K562 (cell line): ENCODE results near the gene PKIB. TPM values are rescaled to one million over a fixed set of nuclear protein-coding genes. Genes with fewer than 3 reads are reported as not detected.
"Not testable (repeated sequence)": the region's sequence is repeated elsewhere in the genome, so short reads cannot be mapped to it uniquely, and the experiment has no call there.

Experiments
- ATAC-seq: fragments of 200-7000 bp; cut with Tn5 transposase; 3 replicates; pipeline ENCODE4 v1.9.1; 2020; ENCODE audit warnings: moderate library complexity
- BruUV-seq: library from RNA; stranded (reverse); fragments of 400-500 nt; replicated peaks from 2 replicates; lab custom pipeline; 2021; lab: Mats Ljungman, UMichigan
- CTCF ChIA-PET: fragments of 300-600 bp; formaldehyde crosslinking; extraction: SDS; loops from one replicate; lab custom pipeline; 2021; ENCODE audit warnings: low intra/inter-chr PET ratio; lab: Yijun Ruan, JAX
- POLR2A ChIA-PET: fragments of 300-600, 350-650 bp; sonication (Branson Sonifier 250); formaldehyde crosslinking; extraction: SDS; loops from one replicate; lab custom pipeline; 2021; ENCODE audit warnings: antibody characterized with exemption, inconsistent platforms; lab: Yijun Ruan, JAX
- DNase-seq, 4 experiments: peaks; one replicate each; pipeline versions ENCODE4 v3.0.0 to v3.0.0-alpha.2; 2011 to 2018; ENCODE audit warnings: low spot score in 3 of 4, mixed read lengths in 3 of 4; ENCODE audit errors: extremely low read depth in 1 of 4
- FAIRE-seq: peaks from 2 replicates; lab custom pipeline; 2011; peaks lifted over from hg19 to GRCh38; lab: Jason Lieb, UNC
- H2AFZ ChIP-seq: 2 replicates; pipeline ENCODE4 v1.6.0; 2011; ENCODE audit warnings: low read depth, low read length, control low read depth, inconsistent platforms
- H3K27ac ChIP-seq: fragments of 200-600 bp; 3 replicates; pipeline ENCODE4 v1.8.0; 2011; ENCODE audit warnings: low read depth, mild to moderate bottlenecking, control low read depth, inconsistent platforms, low read length, moderate library complexity, mixed read lengths; ENCODE audit errors: extremely low read depth
- H3K27me3 ChIP-seq, 2 experiments: fragments of 300-600 bp in 1 of 2; 2 replicates in 1 of 2; 3 replicates in 1 of 2; pipeline versions ENCODE4 v1.6.0 to v1.8.0; 2011; ENCODE audit warnings: inconsistent platforms in 2 of 2, low read length in 2 of 2, mild to moderate bottlenecking in 1 of 2, mixed read lengths in 1 of 2, moderate library complexity in 1 of 2; ENCODE audit not compliant: control insufficient read depth in 2 of 2, insufficient read depth in 2 of 2
- H3K36me3 ChIP-seq: fragments of 300-600 bp; 3 replicates; pipeline ENCODE4 v1.8.0; 2011; ENCODE audit warnings: mild to moderate bottlenecking, low read length, inconsistent platforms; ENCODE audit not compliant: control insufficient read depth, insufficient read depth
- H3K4me1 ChIP-seq, 2 experiments: fragments of 200-600 bp in 1 of 2; replicated peaks in 1 of 2; 2 replicates in 1 of 2; 3 replicates in 1 of 2; pipeline versions ENCODE4 v1.5.1 to v1.8.0; 2011; ENCODE audit warnings: inconsistent platforms in 2 of 2, low read length in 2 of 2, mild to moderate bottlenecking in 1 of 2, mixed read lengths in 1 of 2, moderate library complexity in 1 of 2; ENCODE audit not compliant: control insufficient read depth in 2 of 2, insufficient read depth in 2 of 2
- H3K4me2 ChIP-seq: 2 replicates; pipeline ENCODE4 v1.6.1; 2011; ENCODE audit warnings: low read length, control low read depth, inconsistent platforms, mixed read lengths; ENCODE audit not compliant: insufficient read depth
- H3K4me3 ChIP-seq: fragments of 200-600 bp; sonication (generic), shearing (Covaris generic); 2 replicates; pipeline ENCODE4 v1.5.1; 2016; ENCODE audit warnings: control low read depth, inconsistent platforms
- H3K79me2 ChIP-seq: fragments of 200-600 bp; 3 replicates; pipeline ENCODE4 v1.8.0; 2011; ENCODE audit warnings: low read length, inconsistent platforms; ENCODE audit not compliant: control insufficient read depth, insufficient read depth
- H3K9ac ChIP-seq, 2 experiments: 2 replicates each; pipeline versions ENCODE4 v1.6.0 to v1.6.1; 2011; ENCODE audit warnings: low read depth in 2 of 2, low read length in 2 of 2, control low read depth in 1 of 2, inconsistent platforms in 1 of 2, mild to moderate bottlenecking in 1 of 2, mixed read lengths in 1 of 2; ENCODE audit not compliant: insufficient read depth in 1 of 2
- H3K9me1 ChIP-seq: one replicate; pipeline ENCODE4 v1.6.0; 2011; ENCODE audit warnings: inconsistent platforms, mild to moderate bottlenecking, low read length, moderate library complexity; ENCODE audit not compliant: control insufficient read depth, insufficient read depth
- H3K9me3 ChIP-seq: replicated peaks from 2 replicates; pipeline ENCODE4 v1.5.1; 2011; ENCODE audit warnings: low read depth, low read length, inconsistent platforms; ENCODE audit not compliant: control insufficient read depth, insufficient read depth
- H4K20me1 ChIP-seq: replicated peaks from 2 replicates; pipeline ENCODE4 v1.6.1; 2011; ENCODE audit warnings: low read length, inconsistent platforms, mixed read lengths; ENCODE audit not compliant: control insufficient read depth, insufficient read depth
- EHMT2 ChIP-seq: fragments of 450-650 bp; IDR thresholded peaks from 2 replicates; pipeline ENCODE4 v1.6.1; 2018; ENCODE audit warnings: antibody characterized with exemption
- WGBS: fragments of 100-300 bp; shearing (Covaris generic); methylation state at CpG from one replicate; pipeline ENCODE4 v1.1.6; 2016; ENCODE audit warnings: low coverage, mixed read lengths; ENCODE audit not compliant: insufficient coverage; ENCODE audit errors: missing lambda C conversion rate; 5-methylcytosine and 5-hydroxymethylcytosine counted together
- in situ Hi-C: fragments of 300-500 bp; cut with MboI; formaldehyde crosslinking; loops from 4 replicates; pipeline ENCODE4 v1.15.0; 2018; ENCODE audit warnings: inconsistent platforms, mixed read lengths
- intact Hi-C: fragments of 100-400 bp; cut with micrococcal nuclease; formaldehyde crosslinking; loops from 2 replicates; pipeline ENCODE4 v1.14.2; 2022
- polyA plus RNA-seq, 8 experiments: library from polyadenylated mRNA; depleted of rRNA in 4 of 8; stranded (reverse) in 5 of 8; unstranded in 3 of 8; fragments of >200 nt; fragmentation: Nextera tagmentation in 2 of 8; fragmentation: Illumina TruSeq in 1 of 8; extraction: Ambion mirVana in 2 of 8; extraction: Trizol in 1 of 8; gene quantifications; 2 replicates each; pipeline versions ENCODE4 v1.2.1 to v1.2.3, GENCODE V29; 2011 to 2014; ENCODE audit warnings: inconsistent platforms in 1 of 8, missing spikeins in 1 of 8
- total RNA-seq, 7 experiments: library from RNA; depleted of rRNA in 6 of 7; stranded (reverse); fragments of >200 nt in 6 of 7; fragmentation: Illumina TruSeq in 2 of 7; extraction: Trizol in 2 of 7; gene quantifications; 2 replicates each; pipeline versions ENCODE4 v1.2.1 to v1.2.3, GENCODE V29; 2011 to 2021; ENCODE audit warnings: low replicate concordance in 1 of 7
- TF ChIP-seq, protein P1 (sequence below), 3 experiments: IDR thresholded peaks in 2 of 3; conservative IDR thresholded peaks in 1 of 3; 2 replicates each; pipeline ENCODE4 v1.5.1; 2011 to 2012; ENCODE audit warnings: low read length in 3 of 3, mild to moderate bottlenecking in 3 of 3, control low read depth in 2 of 3, improper control_type of control experiment in 1 of 3, inconsistent platforms in 1 of 3, low read depth in 1 of 3, mixed read lengths in 1 of 3, moderate library complexity in 1 of 3; ENCODE audit not compliant: insufficient read depth in 2 of 3

Gene PKIB
- total and polyA plus RNA-seq, 9 of the 15 experiments (the other 6 are each of a cell fraction or from before 2014, with no cell fraction given), result 14.8 to 37.5 (median 27.4) TPM

- in situ Hi-C loops, result loop anchor here (10.0 to 25.0 kb wide), 2 partner anchors 94 to 571 kb away; no protein-coding TSS in a partner anchor
- Histone ChIP-seq H3K9me1 (no peaks in the 10 kb centered on the region), H3K27me3 (no peaks in the 10 kb centered on the region), H3K27ac (no peak overlapping the region), H3K9ac (no peak overlapping the region)
- no peak for FAIRE-seq
- no peak for TF ChIP-seq EHMT2
- TF ChIP-seq, all 486 proteins: peak for 0
- DNase-seq, result no peak
- no peaks in the 10 kb centered on the region for H3K9me3 ChIP-seq
- CTCF ChIA-PET, result no interaction called here
- POLR2A ChIA-PET, result no interaction called here
- ATAC-seq, result no peak
- H3K4me2 ChIP-seq, result no peak overlapping the region
- no peaks in the 10 kb centered on the region for H4K20me1 ChIP-seq
- no peak overlapping the region for H3K4me3 ChIP-seq
- BruUV-seq, result no TSS peak
- H3K36me3 ChIP-seq, result no peaks in the 10 kb centered on the region
- intact Hi-C loops, result no loop called here
- no peaks in the 10 kb centered on the region for H3K4me1 ChIP-seq
- no peaks in the 10 kb centered on the region for H3K79me2 ChIP-seq
- 0 out of 2 replicates have a peak overlapping the region, but pooled peaks have one; percentile 23 for H2AFZ ChIP-seq
- 0% methylated on average over 2 of the region's 2 CpGs for WGBS
Observed at GRCh38 chr6:122740936-122741335, 130.7 kb downstream of the PKIB start.

GRCh38 chr6:122744247-122744646 is 134.0 kb downstream of the PKIB start:
- H2AFZ ChIP-seq, H3K9ac ChIP-seq, BruUV-seq, H3K9me1 ChIP-seq, H3K4me1 ChIP-seq, H3K27me3 ChIP-seq, DNase-seq, H3K36me3 ChIP-seq, H3K79me2 ChIP-seq, ATAC-seq, H4K20me1 ChIP-seq, H3K27ac ChIP-seq, FAIRE-seq, H3K4me3 ChIP-seq, H3K4me2 ChIP-seq, H3K9me3 ChIP-seq, intact Hi-C loops: not testable (repeated sequence)
- WGBS, result 16% methylated on average over 8 of the region's 8 CpGs
- ChIA-PET CTCF (interaction anchor here (0.6 to 1.2 kb wide), 2 partner anchors 29 to 95 kb away, joined by 3 to 4 read pairs; no protein-coding TSS in a partner anchor), POLR2A (interaction anchor here (0.6 kb wide), 1 partner anchor 1304 kb away, joined by 3 read pairs; no protein-coding TSS in a partner anchor)
- TF ChIP-seq, protein P1, sequence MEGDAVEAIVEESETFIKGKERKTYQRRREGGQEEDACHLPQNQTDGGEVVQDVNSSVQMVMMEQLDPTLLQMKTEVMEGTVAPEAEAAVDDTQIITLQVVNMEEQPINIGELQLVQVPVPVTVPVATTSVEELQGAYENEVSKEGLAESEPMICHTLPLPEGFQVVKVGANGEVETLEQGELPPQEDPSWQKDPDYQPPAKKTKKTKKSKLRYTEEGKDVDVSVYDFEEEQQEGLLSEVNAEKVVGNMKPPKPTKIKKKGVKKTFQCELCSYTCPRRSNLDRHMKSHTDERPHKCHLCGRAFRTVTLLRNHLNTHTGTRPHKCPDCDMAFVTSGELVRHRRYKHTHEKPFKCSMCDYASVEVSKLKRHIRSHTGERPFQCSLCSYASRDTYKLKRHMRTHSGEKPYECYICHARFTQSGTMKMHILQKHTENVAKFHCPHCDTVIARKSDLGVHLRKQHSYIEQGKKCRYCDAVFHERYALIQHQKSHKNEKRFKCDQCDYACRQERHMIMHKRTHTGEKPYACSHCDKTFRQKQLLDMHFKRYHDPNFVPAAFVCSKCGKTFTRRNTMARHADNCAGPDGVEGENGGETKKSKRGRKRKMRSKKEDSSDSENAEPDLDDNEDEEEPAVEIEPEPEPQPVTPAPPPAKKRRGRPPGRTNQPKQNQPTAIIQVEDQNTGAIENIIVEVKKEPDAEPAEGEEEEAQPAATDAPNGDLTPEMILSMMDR (IDR thresholded peaks at IDR 0.05 in 2 of 3, conservative IDR thresholded peaks at IDR 0.05 in 1 of 3; ENCODE audit: insufficient read depth in 2 of 3, low read depth in 1 of 3, low read length in 3 of 3), result peak; percentile 18 to 29 (median 29); a peak in 2 of 6 replicates
- in situ Hi-C loops, result loop anchor here (10.0 to 25.0 kb wide), 2 partner anchors 91 to 568 kb away; no protein-coding TSS in a partner anchor

- 20% methylated on average over 3 of the region's 3 CpGs for WGBS
- in situ Hi-C loops, result loop anchor here (10.0 to 25.0 kb wide), 2 partner anchors 90 to 567 kb away; no protein-coding TSS in a partner anchor
- BruUV-seq, result not testable (repeated sequence)
Observed at GRCh38 chr6:122744856-122745255, 134.7 kb downstream of the PKIB start.

More at GRCh38 chr6:122744856-122745255, 134.7 kb downstream of the PKIB start:
- DNase-seq, H3K36me3 ChIP-seq, H3K9me1 ChIP-seq, H3K9ac ChIP-seq, H2AFZ ChIP-seq, intact Hi-C loops, H3K9me3 ChIP-seq, FAIRE-seq, ATAC-seq, H3K4me3 ChIP-seq, H3K27ac ChIP-seq, H4K20me1 ChIP-seq, H3K79me2 ChIP-seq, H3K4me2 ChIP-seq, H3K4me1 ChIP-seq, H3K27me3 ChIP-seq: not testable (repeated sequence)
- ChIA-PET POLR2A (interaction anchor here (0.6 kb wide), 1 partner anchor 1305 kb away, joined by 3 read pairs; no protein-coding TSS in a partner anchor), CTCF (interaction anchor here (1.2 kb wide), 1 partner anchor 95 kb away, joined by 4 read pairs; no protein-coding TSS in a partner anchor)
